K562 (cell line): ENCODE measurements around the gene SET. TPM values are rescaled to one million over a fixed set of nuclear protein-coding genes. Genes with fewer than 3 reads are reported as not detected.

Experiments used
- BMI1 ChIP-seq: fragments of 150-350 bp; IDR thresholded peaks from 2 replicates; pipeline ENCODE4 v1.6.1; 2014; ENCODE audit warnings: low read length
- BRD4 ChIP-seq: fragments of 200-600 bp; sonication (generic); IDR thresholded peaks from 2 replicates; pipeline ENCODE4 v1.6.1; 2017; ENCODE audit warnings: inconsistent platforms
- CCAR2 ChIP-seq: fragments of 200-400 bp; formaldehyde crosslinking; IDR thresholded peaks from 2 replicates; pipeline ENCODE4 v1.6.1; 2017; ENCODE audit warnings: mild to moderate bottlenecking, low read depth, low read length
- HBP1 ChIP-seq: fragments of 450-650 bp; formaldehyde crosslinking; IDR thresholded peaks from 2 replicates; pipeline ENCODE4 v1.4.0; 2022; ENCODE audit warnings: missing genetic modification characterization
- HIVEP1 ChIP-seq: fragments of 250-450 bp; sonication (Bioruptor Pico); IDR thresholded peaks from 2 replicates; pipeline ENCODE4 v1.4.0; 2020; ENCODE audit warnings: mild to moderate bottlenecking
- KHSRP ChIP-seq: fragments of 450-650 bp; IDR thresholded peaks from 2 replicates; pipeline ENCODE4 v1.6.1; 2017
- MTA2 ChIP-seq: fragments of 450-650 bp; IDR thresholded peaks from 2 replicates; pipeline ENCODE4 v1.6.1; 2016; ENCODE audit warnings: low read depth
- NR0B1 ChIP-seq: fragments of 450-650 bp; IDR thresholded peaks from one replicate; pipeline ENCODE4 v1.6.1; 2018; ENCODE audit warnings: mild to moderate bottlenecking, moderate library complexity; ENCODE audit not compliant: partially characterized antibody
- POLR3G ChIP-seq: IDR thresholded peaks from 2 replicates; pipeline ENCODE4 v1.6.1; 2011; ENCODE audit not compliant: insufficient read length, insufficient replicate concordance; ENCODE audit errors: extremely low read depth
- STAT5B ChIP-seq: fragments of 250-450 bp; sonication (Bioruptor Pico); IDR thresholded peaks from 2 replicates; pipeline ENCODE4 v1.8.0; 2021; ENCODE audit warnings: mild to moderate bottlenecking, inconsistent platforms
- TEAD2 ChIP-seq: fragments of 450-650 bp; IDR thresholded peaks from 2 replicates; pipeline ENCODE4 v1.6.1; 2016; ENCODE audit warnings: missing genetic modification characterization, control low read depth, missing compliant biosample characterization
- ZNF384 ChIP-seq: IDR thresholded peaks from 2 replicates; pipeline ENCODE4 v1.6.1; 2012; ENCODE audit warnings: low read depth, low read length, improper control_type of control experiment
- ZNF449 ChIP-seq: fragments of 250-450 bp; sonication (Bioruptor Pico); IDR thresholded peaks from 2 replicates; pipeline ENCODE4 v1.8.0; 2022; ENCODE audit warnings: moderate library complexity, mild to moderate bottlenecking, inconsistent platforms
- polyA plus RNA-seq, 8 experiments: library from polyadenylated mRNA; depleted of rRNA in 4 of 8; stranded (reverse) in 5 of 8; unstranded in 3 of 8; fragments of >200 nt; fragmentation: Nextera tagmentation in 2 of 8; fragmentation: Illumina TruSeq in 1 of 8; extraction: Ambion mirVana in 2 of 8; extraction: Trizol in 1 of 8; gene quantifications; 2 replicates each; pipeline versions ENCODE4 v1.2.1 to v1.2.3, GENCODE V29; 2011 to 2014; ENCODE audit warnings: inconsistent platforms in 1 of 8, missing spikeins in 1 of 8
- total RNA-seq, 7 experiments: library from RNA; depleted of rRNA in 6 of 7; stranded (reverse); fragments of >200 nt in 6 of 7; fragmentation: Illumina TruSeq in 2 of 7; extraction: Trizol in 2 of 7; gene quantifications; 2 replicates each; pipeline versions ENCODE4 v1.2.1 to v1.2.3, GENCODE V29; 2011 to 2021; ENCODE audit warnings: low replicate concordance in 1 of 7
- TF ChIP-seq, protein P1 (sequence below): sonication (generic); formaldehyde crosslinking; IDR thresholded peaks from 2 replicates; pipeline ENCODE4 v1.8.0; 2022; ENCODE audit warnings: mild to moderate bottlenecking, low read depth, missing genetic modification reagents
- TF ChIP-seq, protein P2 (sequence below): fragments of 250-450 bp; sonication (Bioruptor Pico); IDR thresholded peaks from 2 replicates; pipeline ENCODE4 v1.8.0; 2021; ENCODE audit warnings: borderline replicate concordance, mild to moderate bottlenecking, moderate library complexity; ENCODE audit not compliant: poor library complexity, severe bottlenecking
- TF ChIP-seq, protein P3 (sequence below): sonication (generic); formaldehyde crosslinking; IDR thresholded peaks from 2 replicates; pipeline ENCODE4 v1.4.0; 2020; ENCODE audit warnings: mild to moderate bottlenecking, missing genetic modification reagents
- TF ChIP-seq, protein P4 (sequence below), 2 experiments: fragments of 450-650 bp; IDR thresholded peaks; 2 replicates each; pipeline ENCODE4 v1.6.1; 2018; ENCODE audit warnings: mild to moderate bottlenecking in 2 of 2, low read depth in 1 of 2; ENCODE audit not compliant: partially characterized antibody in 2 of 2

Gene SET
- total and polyA plus RNA-seq, 9 of the 15 experiments (the other 6 are each of a cell fraction or from before 2014, with no cell fraction given): 404 to 1,447 (median 907) TPM

DNA sequence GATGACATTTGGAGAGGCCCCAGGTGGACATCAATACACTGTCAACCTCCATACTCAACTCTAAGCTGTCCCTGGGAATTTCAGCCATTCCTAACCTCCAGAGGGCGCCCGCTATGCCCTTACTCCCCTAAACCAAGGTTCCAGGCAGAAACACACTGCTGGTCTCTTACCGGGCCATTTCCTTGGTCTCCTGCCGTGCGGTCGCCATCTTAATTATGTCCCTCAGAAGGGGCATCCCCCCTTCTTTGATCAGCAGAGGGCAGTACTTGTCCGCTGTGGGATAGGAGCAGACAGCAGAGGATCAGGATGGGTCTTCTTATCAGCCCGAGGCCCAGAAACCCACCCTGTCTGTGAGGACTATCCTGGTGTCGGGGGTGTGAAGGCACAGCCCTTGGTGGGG lies 44.2 kb downstream of the SET start (continued):
- TF ChIP-seq, protein P1, sequence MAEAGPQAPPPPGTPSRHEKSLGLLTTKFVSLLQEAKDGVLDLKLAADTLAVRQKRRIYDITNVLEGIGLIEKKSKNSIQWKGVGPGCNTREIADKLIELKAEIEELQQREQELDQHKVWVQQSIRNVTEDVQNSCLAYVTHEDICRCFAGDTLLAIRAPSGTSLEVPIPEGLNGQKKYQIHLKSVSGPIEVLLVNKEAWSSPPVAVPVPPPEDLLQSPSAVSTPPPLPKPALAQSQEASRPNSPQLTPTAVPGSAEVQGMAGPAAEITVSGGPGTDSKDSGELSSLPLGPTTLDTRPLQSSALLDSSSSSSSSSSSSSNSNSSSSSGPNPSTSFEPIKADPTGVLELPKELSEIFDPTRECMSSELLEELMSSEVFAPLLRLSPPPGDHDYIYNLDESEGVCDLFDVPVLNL (CRISPR knock-in tag): no peak
- TF ChIP-seq HIVEP1 (no peak), CCAR2 (no peak), ZNF449 (CRISPR knock-in tag) (no peak), MTA2 (no peak), BMI1 (no peak), NR0B1 (no peak), STAT5B (no peak), TEAD2 (peak; percentile 35; the same call in 1 of the 2 replicates), ZNF384 (peak; percentile 42), BRD4 (no peak), HBP1 (CRISPR knock-in tag) (no peak), POLR3G (no peak), KHSRP (no peak)
- TF ChIP-seq, protein P2, sequence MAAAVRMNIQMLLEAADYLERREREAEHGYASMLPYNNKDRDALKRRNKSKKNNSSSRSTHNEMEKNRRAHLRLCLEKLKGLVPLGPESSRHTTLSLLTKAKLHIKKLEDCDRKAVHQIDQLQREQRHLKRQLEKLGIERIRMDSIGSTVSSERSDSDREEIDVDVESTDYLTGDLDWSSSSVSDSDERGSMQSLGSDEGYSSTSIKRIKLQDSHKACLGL (CRISPR knock-in tag): no peak
- TF ChIP-seq, protein P3, sequence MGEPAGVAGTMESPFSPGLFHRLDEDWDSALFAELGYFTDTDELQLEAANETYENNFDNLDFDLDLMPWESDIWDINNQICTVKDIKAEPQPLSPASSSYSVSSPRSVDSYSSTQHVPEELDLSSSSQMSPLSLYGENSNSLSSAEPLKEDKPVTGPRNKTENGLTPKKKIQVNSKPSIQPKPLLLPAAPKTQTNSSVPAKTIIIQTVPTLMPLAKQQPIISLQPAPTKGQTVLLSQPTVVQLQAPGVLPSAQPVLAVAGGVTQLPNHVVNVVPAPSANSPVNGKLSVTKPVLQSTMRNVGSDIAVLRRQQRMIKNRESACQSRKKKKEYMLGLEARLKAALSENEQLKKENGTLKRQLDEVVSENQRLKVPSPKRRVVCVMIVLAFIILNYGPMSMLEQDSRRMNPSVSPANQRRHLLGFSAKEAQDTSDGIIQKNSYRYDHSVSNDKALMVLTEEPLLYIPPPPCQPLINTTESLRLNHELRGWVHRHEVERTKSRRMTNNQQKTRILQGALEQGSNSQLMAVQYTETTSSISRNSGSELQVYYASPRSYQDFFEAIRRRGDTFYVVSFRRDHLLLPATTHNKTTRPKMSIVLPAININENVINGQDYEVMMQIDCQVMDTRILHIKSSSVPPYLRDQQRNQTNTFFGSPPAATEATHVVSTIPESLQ (CRISPR knock-in tag): no peak
- TF ChIP-seq, protein P4, sequence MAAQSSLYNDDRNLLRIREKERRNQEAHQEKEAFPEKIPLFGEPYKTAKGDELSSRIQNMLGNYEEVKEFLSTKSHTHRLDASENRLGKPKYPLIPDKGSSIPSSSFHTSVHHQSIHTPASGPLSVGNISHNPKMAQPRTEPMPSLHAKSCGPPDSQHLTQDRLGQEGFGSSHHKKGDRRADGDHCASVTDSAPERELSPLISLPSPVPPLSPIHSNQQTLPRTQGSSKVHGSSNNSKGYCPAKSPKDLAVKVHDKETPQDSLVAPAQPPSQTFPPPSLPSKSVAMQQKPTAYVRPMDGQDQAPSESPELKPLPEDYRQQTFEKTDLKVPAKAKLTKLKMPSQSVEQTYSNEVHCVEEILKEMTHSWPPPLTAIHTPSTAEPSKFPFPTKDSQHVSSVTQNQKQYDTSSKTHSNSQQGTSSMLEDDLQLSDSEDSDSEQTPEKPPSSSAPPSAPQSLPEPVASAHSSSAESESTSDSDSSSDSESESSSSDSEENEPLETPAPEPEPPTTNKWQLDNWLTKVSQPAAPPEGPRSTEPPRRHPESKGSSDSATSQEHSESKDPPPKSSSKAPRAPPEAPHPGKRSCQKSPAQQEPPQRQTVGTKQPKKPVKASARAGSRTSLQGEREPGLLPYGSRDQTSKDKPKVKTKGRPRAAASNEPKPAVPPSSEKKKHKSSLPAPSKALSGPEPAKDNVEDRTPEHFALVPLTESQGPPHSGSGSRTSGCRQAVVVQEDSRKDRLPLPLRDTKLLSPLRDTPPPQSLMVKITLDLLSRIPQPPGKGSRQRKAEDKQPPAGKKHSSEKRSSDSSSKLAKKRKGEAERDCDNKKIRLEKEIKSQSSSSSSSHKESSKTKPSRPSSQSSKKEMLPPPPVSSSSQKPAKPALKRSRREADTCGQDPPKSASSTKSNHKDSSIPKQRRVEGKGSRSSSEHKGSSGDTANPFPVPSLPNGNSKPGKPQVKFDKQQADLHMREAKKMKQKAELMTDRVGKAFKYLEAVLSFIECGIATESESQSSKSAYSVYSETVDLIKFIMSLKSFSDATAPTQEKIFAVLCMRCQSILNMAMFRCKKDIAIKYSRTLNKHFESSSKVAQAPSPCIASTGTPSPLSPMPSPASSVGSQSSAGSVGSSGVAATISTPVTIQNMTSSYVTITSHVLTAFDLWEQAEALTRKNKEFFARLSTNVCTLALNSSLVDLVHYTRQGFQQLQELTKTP (IDR thresholded peaks at IDR 0.05; ENCODE audit: low read depth in 1 of 2, partially characterized antibody in 2 of 2): no peak
